SK-N-SH (cell line): ENCODE measurements around the gene EBNA1BP2. TPM values are rescaled to one million over a fixed set of nuclear protein-coding genes. Genes with fewer than 3 reads are reported as not detected.

Source experiments
- CTCF ChIA-PET: fragments of 300-600, 350-600 bp; formaldehyde crosslinking; extraction: SDS; loops from one replicate; lab custom pipeline; 2021; lab: Yijun Ruan, JAX
- POLR2A ChIA-PET: fragments of 350-600 bp; sonication (Branson Sonifier 250); formaldehyde crosslinking; extraction: SDS; loops from one replicate; lab custom pipeline; 2020; ENCODE audit warnings: antibody characterized with exemption, inconsistent platforms; lab: Yijun Ruan, JAX
- DNase-seq: peaks from one replicate; pipeline ENCODE4 v3.0.0; 2012
- H2AFZ ChIP-seq: fragments of 200-600 bp; sonication (generic); 2 replicates; pipeline ENCODE4 v1.8.1; 2016; ENCODE audit warnings: antibody characterized with exemption, mild to moderate bottlenecking, low read depth
- H3F3A ChIP-seq: fragments of 200-600 bp; sonication (generic); replicated peaks from 2 replicates; pipeline ENCODE3; 2016; ENCODE audit warnings: antibody characterized with exemption, mild to moderate bottlenecking; ENCODE audit not compliant: insufficient read depth
- H3K27ac ChIP-seq, 2 experiments: fragments of 200-500 bp in 1 of 2; fragments of 200-600 bp in 1 of 2; sonication (Bioruptor generic) in 1 of 2; sonication (generic), shearing (Covaris generic) in 1 of 2; 2 replicates each; pipeline versions ENCODE4 v1.5.1 to v1.6.1; 2014 to 2016; ENCODE audit warnings: low read depth in 2 of 2, inconsistent platforms in 1 of 2, low read length in 1 of 2, mild to moderate bottlenecking in 1 of 2, mixed read lengths in 1 of 2
- H3K27me3 ChIP-seq: fragments of 200-600 bp; sonication (generic), shearing (Covaris generic); 2 replicates; pipeline ENCODE4 v1.6.1; 2016; ENCODE audit warnings: mixed run types; ENCODE audit not compliant: insufficient read depth
- H3K36me3 ChIP-seq, 2 experiments: fragments of 200-500 bp in 1 of 2; fragments of 200-600 bp in 1 of 2; sonication (Bioruptor generic) in 1 of 2; sonication (generic) in 1 of 2; replicated peaks in 1 of 2; 2 replicates each; pipeline versions ENCODE3 to v1.5.1; 2014 to 2016; ENCODE audit warnings: low read length in 1 of 2, mild to moderate bottlenecking in 1 of 2; ENCODE audit not compliant: insufficient read depth in 2 of 2, control insufficient read depth in 1 of 2
- H3K4me1 ChIP-seq, 2 experiments: fragments of 200-500 bp in 1 of 2; fragments of 200-600 bp in 1 of 2; sonication (Bioruptor generic) in 1 of 2; sonication (generic), shearing (Covaris generic) in 1 of 2; 2 replicates each; pipeline versions ENCODE4 v1.5.1 to v1.6.1; 2014 to 2016; ENCODE audit warnings: low read depth in 1 of 2, low read length in 1 of 2, mixed run types in 1 of 2; ENCODE audit not compliant: insufficient read depth in 2 of 2, control insufficient read depth in 1 of 2
- H3K4me2 ChIP-seq: fragments of 200-600 bp; sonication (generic), shearing (Covaris generic); 2 replicates; pipeline ENCODE4 v1.6.1; 2017; ENCODE audit warnings: mixed run types
- H3K4me3 ChIP-seq, 2 experiments: fragments of 200-500 bp in 1 of 2; fragments of 200-600 bp in 1 of 2; sonication (Bioruptor generic) in 1 of 2; sonication (generic), shearing (Covaris generic) in 1 of 2; 2 replicates each; pipeline versions ENCODE4 v1.5.1 to v1.8.1; 2014 to 2016; ENCODE audit warnings: low read depth in 2 of 2, inconsistent platforms in 1 of 2, low read length in 1 of 2, mild to moderate bottlenecking in 1 of 2, mixed read lengths in 1 of 2, moderate library complexity in 1 of 2
- H3K79me2 ChIP-seq: fragments of 200-600 bp; sonication (generic); 2 replicates; pipeline ENCODE4 v1.8.1; 2017; ENCODE audit warnings: mild to moderate bottlenecking; ENCODE audit not compliant: insufficient read depth
- H3K9ac ChIP-seq: fragments of 200-600 bp; sonication (generic); 2 replicates; pipeline ENCODE4 v1.6.1; 2017; ENCODE audit warnings: mixed run types
- H3K9me2 ChIP-seq: fragments of 200-600 bp; sonication (generic); 2 replicates; pipeline ENCODE4 v1.6.1; 2017; ENCODE audit warnings: mixed run types
- H3K9me3 ChIP-seq: fragments of 200-600 bp; sonication (generic); 2 replicates; pipeline ENCODE4 v1.6.1; 2017; ENCODE audit warnings: mixed run types, mild to moderate bottlenecking, moderate library complexity
- H4K20me1 ChIP-seq: fragments of 200-600 bp; sonication (generic); 2 replicates; pipeline ENCODE4 v1.6.1; 2017; ENCODE audit warnings: mild to moderate bottlenecking, mixed run types; ENCODE audit not compliant: insufficient read depth
- CHD2 ChIP-seq: fragments of 150-350 bp; IDR thresholded peaks from 2 replicates; pipeline ENCODE4 v1.6.1; 2018; ENCODE audit warnings: low read length; ENCODE audit not compliant: partially characterized antibody
- ELF1 ChIP-seq: IDR thresholded peaks from 2 replicates; pipeline ENCODE4 v1.4.0; 2012
- EP300 ChIP-seq, 2 experiments: IDR thresholded peaks; 2 replicates each; pipeline versions ENCODE4 v1.4.0 to v1.6.1; 2012; ENCODE audit warnings: borderline replicate concordance in 1 of 2, low read depth in 1 of 2, low read length in 1 of 2
- FOSL2 ChIP-seq: IDR thresholded peaks from 2 replicates; pipeline ENCODE4 v1.4.0; 2012; ENCODE audit warnings: low read depth, mild to moderate bottlenecking, moderate library complexity, borderline replicate concordance
- GABPA ChIP-seq: IDR thresholded peaks from 2 replicates; pipeline ENCODE4 v1.4.0; 2012; ENCODE audit warnings: low read depth, mild to moderate bottlenecking
- JUND ChIP-seq: IDR thresholded peaks from 2 replicates; pipeline ENCODE4 v1.4.0; 2012
- MXI1 ChIP-seq: IDR thresholded peaks from 2 replicates; pipeline ENCODE4 v1.6.1; 2012; ENCODE audit warnings: mild to moderate bottlenecking, low read depth, low read length, improper control_type of control experiment
- NRF1 ChIP-seq: IDR thresholded peaks from 2 replicates; pipeline ENCODE4 v1.6.1; 2012; ENCODE audit warnings: low read depth, mild to moderate bottlenecking, low read length
- PBX3 ChIP-seq: IDR thresholded peaks from 2 replicates; pipeline ENCODE4; 2012
- RCOR1 ChIP-seq: fragments of 150-350 bp; IDR thresholded peaks from 2 replicates; pipeline ENCODE4 v1.6.1; 2017; ENCODE audit warnings: antibody characterized with exemption, low read length
- REST ChIP-seq: IDR thresholded peaks from 2 replicates; pipeline ENCODE4 v1.6.1; 2012; ENCODE audit warnings: mild to moderate bottlenecking, low read depth, low read length, moderate library complexity
- SIN3A ChIP-seq: IDR thresholded peaks from 2 replicates; pipeline ENCODE4 v1.6.1; 2012; ENCODE audit warnings: low read depth, mild to moderate bottlenecking, low read length, moderate library complexity, borderline replicate concordance
- SMC3 ChIP-seq: IDR thresholded peaks from 2 replicates; pipeline ENCODE4 v1.6.1; 2012; ENCODE audit warnings: low read depth, low read length, improper control_type of control experiment
- TAF1 ChIP-seq: IDR thresholded peaks from 2 replicates; pipeline ENCODE4 v1.6.1; 2012; ENCODE audit warnings: low read depth, mild to moderate bottlenecking, low read length, moderate library complexity, borderline replicate concordance
- TCF12 ChIP-seq: IDR thresholded peaks from 2 replicates; pipeline ENCODE4 v1.4.0; 2012
- TEAD4 ChIP-seq: IDR thresholded peaks from 2 replicates; pipeline ENCODE4 v1.4.0; 2012; ENCODE audit warnings: mild to moderate bottlenecking, borderline replicate concordance; ENCODE audit not compliant: insufficient read depth
- YY1 ChIP-seq: IDR thresholded peaks from 2 replicates; pipeline ENCODE4 v1.4.0; 2012; ENCODE audit warnings: low read depth, mild to moderate bottlenecking
- ZBTB33 ChIP-seq: IDR thresholded peaks from 2 replicates; pipeline ENCODE4 v1.4.0; 2012; ENCODE audit warnings: low read depth, borderline replicate concordance
- WGBS: methylation state at CpG from one replicate; pipeline ENCODE4 v1.1.6; 2017; ENCODE audit warnings: low lambda C conversion rate; 5-methylcytosine and 5-hydroxymethylcytosine counted together
- polyA plus RNA-seq, 3 experiments: library from polyadenylated mRNA; depleted of rRNA; stranded (reverse); fragments of >200 nt; gene quantifications; 2 replicates each; pipeline ENCODE4 v1.2.3, GENCODE V29; 2012
- TF ChIP-seq, protein P1 (sequence below): IDR thresholded peaks from 2 replicates; pipeline ENCODE4 v1.4.0; 2012; ENCODE audit warnings: low read depth
- TF ChIP-seq, protein P2 (sequence below): IDR thresholded peaks from 2 replicates; pipeline ENCODE4 v1.4.0; 2012; ENCODE audit warnings: low read depth, borderline replicate concordance

The EBNA1BP2 gene
- polyA plus RNA-seq, 1 of the 3 experiments (the other 2 are of a cell fraction) = 146 TPM

- no peak overlapping the region for H2AFZ ChIP-seq
- H3K4me1 ChIP-seq = no peaks in the 10 kb centered on the region
- H3K27ac ChIP-seq = no peak overlapping the region
- H3K27me3 ChIP-seq = no peaks in the 10 kb centered on the region
- no peaks in the 10 kb centered on the region for H3K9me2 ChIP-seq
- H3K9ac ChIP-seq = no peak overlapping the region
- POLR2A ChIA-PET = no interaction called here
- H3F3A ChIP-seq = peaks cover 3% of the 10 kb centered on the region
- no peaks in the 10 kb centered on the region for H4K20me1 ChIP-seq
- H3K36me3 ChIP-seq = no peaks in the 10 kb centered on the region
- H3K4me3 ChIP-seq = no peak overlapping the region
- DNase-seq = no peak
- H3K4me2 ChIP-seq = no peak overlapping the region
- no peaks in the 10 kb centered on the region for H3K9me3 ChIP-seq
- no peaks in the 10 kb centered on the region for H3K79me2 ChIP-seq
- whole genome bisulfite sequencing = 20% methylated on average over 1 of the region's 1 CpG
- CTCF ChIA-PET = no interaction called here
- TF ChIP-seq PBX3 (no peak), SIN3A (no peak), TEAD4 (no peak), ELF1 (no peak), TAF1 (no peak), FOSL2 (no peak), JUND (no peak), MXI1 (no peak), ZBTB33 (no peak)
Observed at GRCh38 chr1:43188106-43188505, 16.0 kb upstream of the EBNA1BP2 start.

GRCh38 chr1:43184995-43185394 lies 12.9 kb upstream of the EBNA1BP2 start:
- POLR2A ChIA-PET = no interaction called here
- TF ChIP-seq YY1 (no peak), GABPA (no peak), TAF1 (no peak), REST (no peak), SMC3 (no peak), JUND (no peak), NRF1 (no peak), TCF12 (no peak), TEAD4 (no peak), RCOR1 (no peak), CHD2 (no peak), PBX3 (no peak), EP300 (IDR thresholded peaks at IDR 0.05; ENCODE audit: borderline replicate concordance in 1 of 2, low read depth in 1 of 2, low read length in 1 of 2) (no peak)
- TF ChIP-seq, protein P1, sequence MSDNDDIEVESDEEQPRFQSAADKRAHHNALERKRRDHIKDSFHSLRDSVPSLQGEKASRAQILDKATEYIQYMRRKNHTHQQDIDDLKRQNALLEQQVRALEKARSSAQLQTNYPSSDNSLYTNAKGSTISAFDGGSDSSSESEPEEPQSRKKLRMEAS = no peak
- TF ChIP-seq, protein P2, sequence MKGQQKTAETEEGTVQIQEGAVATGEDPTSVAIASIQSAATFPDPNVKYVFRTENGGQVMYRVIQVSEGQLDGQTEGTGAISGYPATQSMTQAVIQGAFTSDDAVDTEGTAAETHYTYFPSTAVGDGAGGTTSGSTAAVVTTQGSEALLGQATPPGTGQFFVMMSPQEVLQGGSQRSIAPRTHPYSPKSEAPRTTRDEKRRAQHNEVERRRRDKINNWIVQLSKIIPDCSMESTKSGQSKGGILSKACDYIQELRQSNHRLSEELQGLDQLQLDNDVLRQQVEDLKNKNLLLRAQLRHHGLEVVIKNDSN = no peak

More at GRCh38 chr1:43184995-43185394, 12.9 kb upstream of the EBNA1BP2 start:
- CTCF ChIA-PET = no interaction called here
- no peak overlapping the region for H2AFZ ChIP-seq
- no peak for DNase-seq
- H3K4me2 ChIP-seq = no peak overlapping the region
- H3K79me2 ChIP-seq = no peaks in the 10 kb centered on the region
- H3K9me2 ChIP-seq = no peaks in the 10 kb centered on the region
- no peaks in the 10 kb centered on the region for H3K9me3 ChIP-seq
- 74% methylated on average over 3 of the region's 3 CpGs for WGBS
- H3K27ac ChIP-seq = no peak overlapping the region
- no peaks in the 10 kb centered on the region for H4K20me1 ChIP-seq
- H3K27me3 ChIP-seq = no peaks in the 10 kb centered on the region
- H3K9ac ChIP-seq = no peak overlapping the region
- H3K4me3 ChIP-seq = no peak overlapping the region
- H3F3A ChIP-seq = peaks cover 3% of the 10 kb centered on the region
- H3K36me3 ChIP-seq = no peaks in the 10 kb centered on the region
- H3K4me1 ChIP-seq = no peaks in the 10 kb centered on the region
